Gastroesophageal sphincter (tissue), 4 donors: ENCODE data around the gene AFG1L. TPM values are rescaled to one million over a fixed set of nuclear protein-coding genes. Genes with fewer than 3 reads are reported as not detected.

Source experiments
- ATAC-seq: fragments of 150-250 bp; one replicate; pipeline ENCODE4 v1.9.1; 2016; ENCODE audit warnings: mild to moderate bottlenecking, moderate library complexity
- H3K27ac ChIP-seq, 4 donors: fragments of 200-600 bp; sonication (generic) in 3 of 4; 1 replicate in 3 of 4; 2 replicates in 1 of 4; pipeline ENCODE4 v1.5.1; 2016 to 2019
- H3K27me3 ChIP-seq: fragments of 200-600 bp; sonication (generic); one replicate; pipeline ENCODE4 v1.5.1; 2019
- H3K36me3 ChIP-seq, 2 donors: fragments of 200-600 bp; sonication (generic); one replicate each; pipeline ENCODE4 v1.5.1; 2019; ENCODE audit warnings: control low read depth in 1 of 2
- H3K4me1 ChIP-seq, 3 donors: fragments of 200-600 bp; sonication (generic); 1 replicate in 2 of 3; 2 replicates in 1 of 3; pipeline ENCODE4 v1.5.1; 2016 to 2019; ENCODE audit warnings: control low read depth in 2 of 3
- H3K4me3 ChIP-seq, 2 donors: fragments of 200-600 bp; sonication (generic); one replicate each; pipeline ENCODE4 v1.5.1; 2019; ENCODE audit warnings: mild to moderate bottlenecking in 1 of 2, moderate library complexity in 1 of 2
- H3K9me3 ChIP-seq, 3 donors: fragments of 200-600 bp; sonication (generic); one replicate each; pipeline ENCODE4 v1.5.1; 2017 to 2019; ENCODE audit warnings: control low read depth in 2 of 3
- EP300 ChIP-seq: sonication (generic); formaldehyde crosslinking; IDR thresholded peaks from one replicate; pipeline ENCODE4 v1.6.1; 2017; ENCODE audit warnings: antibody characterized with exemption, mild to moderate bottlenecking
- POLR2A ChIP-seq, 2 donors: fragments of 450-650 bp; IDR thresholded peaks; one replicate each; pipeline ENCODE4 v1.6.1; 2017; ENCODE audit warnings: antibody characterized with exemption in 2 of 2, mild to moderate bottlenecking in 2 of 2, moderate library complexity in 1 of 2
- POLR2AphosphoS5 ChIP-seq: sonication (generic); formaldehyde crosslinking; IDR thresholded peaks from one replicate; pipeline ENCODE4 v1.6.1; 2017; ENCODE audit warnings: antibody characterized with exemption
- WGBS, 2 donors: methylation state at CpG; one replicate each; pipeline ENCODE4 v1.1.5; 2018; ENCODE audit warnings: low coverage in 1 of 2; 5-methylcytosine and 5-hydroxymethylcytosine counted together
- total RNA-seq, 4 donors: library from RNA; depleted of rRNA; stranded (reverse); fragments of >200 nt; gene quantifications; one replicate each; pipeline ENCODE4 v1.1.0, GENCODE V29; 2016
- TF ChIP-seq, protein P1 (sequence below), 4 experiments: fragments of 200-600 bp in 2 of 4; fragments of 450-650 bp in 2 of 4; sonication (generic) in 1 of 4; IDR thresholded peaks; one replicate each; pipeline ENCODE4 v1.5.1; 2017 to 2019; ENCODE audit warnings: antibody characterized with exemption in 4 of 4, mild to moderate bottlenecking in 2 of 4, moderate library complexity in 2 of 4

Gene AFG1L
- total RNA-seq, 4 donors from 2014 or later = 1.6 to 7.6 (median 5.7) TPM

DNA sequence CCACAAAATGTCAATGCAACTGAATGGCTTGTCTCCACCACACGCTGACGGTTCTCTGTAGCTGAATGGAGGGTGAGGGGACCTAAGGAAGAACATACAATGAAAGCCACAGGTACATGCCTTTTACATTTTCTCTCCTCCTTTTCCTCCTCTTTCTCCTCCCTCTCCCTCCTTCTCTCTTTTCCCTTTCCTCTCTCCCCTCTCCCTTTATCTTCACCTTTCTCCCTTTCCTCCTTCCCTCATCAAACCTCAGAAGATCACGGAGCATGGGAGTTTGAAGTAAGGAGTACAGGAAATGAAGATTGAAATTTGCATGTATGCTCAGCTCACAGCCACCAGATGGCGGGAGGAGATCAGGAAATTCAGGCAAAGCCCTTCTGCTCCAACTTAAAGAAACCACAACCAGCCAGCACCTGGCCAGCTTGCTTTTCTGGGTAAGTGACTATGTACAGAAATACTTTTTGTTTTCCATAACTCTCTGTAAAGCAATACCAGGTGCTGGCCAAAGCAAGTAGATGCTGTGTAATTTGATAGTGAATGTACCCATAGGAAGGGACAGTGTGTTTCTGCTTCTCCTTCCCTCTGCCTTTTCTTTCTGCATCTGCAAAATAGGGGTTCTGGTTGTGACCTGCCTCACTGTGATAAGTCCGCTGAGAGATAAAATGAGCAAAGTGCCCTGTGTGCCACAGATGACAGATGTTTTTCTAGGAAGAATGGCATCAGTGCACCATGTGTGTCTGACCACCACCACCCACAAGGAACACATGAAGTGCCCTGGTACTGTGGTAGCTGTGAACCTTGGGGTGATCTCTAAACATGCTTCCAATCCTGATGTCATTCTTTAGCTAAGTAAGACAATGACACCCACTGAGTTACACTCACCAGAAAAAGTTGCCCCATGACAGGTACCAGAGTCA, 247.2 kb downstream of the AFG1L start:
- no peak for TF ChIP-seq POLR2AphosphoS5
- TF ChIP-seq, protein P1, sequence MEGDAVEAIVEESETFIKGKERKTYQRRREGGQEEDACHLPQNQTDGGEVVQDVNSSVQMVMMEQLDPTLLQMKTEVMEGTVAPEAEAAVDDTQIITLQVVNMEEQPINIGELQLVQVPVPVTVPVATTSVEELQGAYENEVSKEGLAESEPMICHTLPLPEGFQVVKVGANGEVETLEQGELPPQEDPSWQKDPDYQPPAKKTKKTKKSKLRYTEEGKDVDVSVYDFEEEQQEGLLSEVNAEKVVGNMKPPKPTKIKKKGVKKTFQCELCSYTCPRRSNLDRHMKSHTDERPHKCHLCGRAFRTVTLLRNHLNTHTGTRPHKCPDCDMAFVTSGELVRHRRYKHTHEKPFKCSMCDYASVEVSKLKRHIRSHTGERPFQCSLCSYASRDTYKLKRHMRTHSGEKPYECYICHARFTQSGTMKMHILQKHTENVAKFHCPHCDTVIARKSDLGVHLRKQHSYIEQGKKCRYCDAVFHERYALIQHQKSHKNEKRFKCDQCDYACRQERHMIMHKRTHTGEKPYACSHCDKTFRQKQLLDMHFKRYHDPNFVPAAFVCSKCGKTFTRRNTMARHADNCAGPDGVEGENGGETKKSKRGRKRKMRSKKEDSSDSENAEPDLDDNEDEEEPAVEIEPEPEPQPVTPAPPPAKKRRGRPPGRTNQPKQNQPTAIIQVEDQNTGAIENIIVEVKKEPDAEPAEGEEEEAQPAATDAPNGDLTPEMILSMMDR (IDR thresholded peaks at IDR 0.05) = peak; percentile 77 to 96 (median 87)
- no peak overlapping the region for H3K27ac ChIP-seq
- 11 to 20% methylated on average over 5 of the region's 5 CpGs for WGBS, 2 donors

DNA sequence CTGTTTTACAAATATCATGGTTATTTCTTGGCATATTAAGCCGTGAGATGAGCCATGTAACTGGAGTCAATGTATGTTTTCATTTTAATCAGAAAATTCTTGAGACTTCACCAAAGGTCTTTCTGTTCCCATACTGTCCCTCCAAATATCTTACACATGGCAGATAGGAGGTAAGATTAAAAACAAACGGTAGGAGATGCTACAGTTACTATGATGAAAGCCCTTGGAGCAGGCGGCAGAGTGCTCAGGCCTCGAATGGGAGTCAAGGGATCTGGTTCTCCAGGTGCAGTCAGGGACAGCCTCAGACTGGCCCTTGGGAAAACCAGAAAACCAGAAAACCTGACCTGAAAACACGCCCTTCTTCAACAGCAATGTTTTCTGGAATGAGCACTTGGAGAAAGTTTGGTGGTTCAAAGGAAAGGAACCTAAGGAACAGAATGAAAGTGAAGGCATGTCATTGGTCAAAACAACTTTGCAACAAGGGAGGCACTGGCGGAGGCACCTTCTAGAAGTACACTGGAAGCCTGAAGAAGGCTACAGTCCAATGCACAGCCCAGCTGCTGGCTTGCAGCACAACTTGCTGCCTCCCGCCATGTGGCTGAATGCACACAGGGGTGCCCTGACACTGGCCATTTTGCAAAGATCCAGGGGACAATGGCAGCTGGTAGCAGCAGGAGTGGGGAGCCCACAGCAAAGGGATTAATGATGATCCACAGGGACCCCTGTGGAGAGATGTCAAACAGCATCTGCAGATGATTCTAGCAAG, 248.5 kb downstream of the AFG1L start:
- 83 to 95% methylated on average over 3 to 4 of the region's 7 CpGs for WGBS, 2 donors
- Histone ChIP-seq H3K27ac (peak overlapping the region in 1 of 4 donors; percentile 65), H3K9me3 (peaks cover 0 to 3% (median 0%) of the 10 kb centered on the region in 3 donors), H3K36me3 (no peaks in the 10 kb centered on the region), H3K4me3 (no peak overlapping the region), H3K27me3 (no peaks in the 10 kb centered on the region), H3K4me1 (peaks cover 0 to 27% (median 0%) of the 10 kb centered on the region in 3 donors)
- ATAC-seq = no peak
- TF ChIP-seq POLR2AphosphoS5 (no peak), POLR2A (IDR thresholded peaks at IDR 0.05) (no peak), EP300 (no peak)
- TF ChIP-seq, protein P1 (IDR thresholded peaks at IDR 0.05) = no peak

More for the DNA sequence above, 247.2 kb downstream of the AFG1L start:
- no peak overlapping the region for H3K4me3 ChIP-seq
- H3K4me1 ChIP-seq = peaks cover 0 to 27% (median 0%) of the 10 kb centered on the region in 3 donors
- peak; percentile 64 for ATAC-seq
- no peaks in the 10 kb centered on the region for H3K27me3 ChIP-seq
- H3K9me3 ChIP-seq = peaks cover 0 to 3% (median 0%) of the 10 kb centered on the region in 3 donors
- no peaks in the 10 kb centered on the region for H3K36me3 ChIP-seq

DNA sequence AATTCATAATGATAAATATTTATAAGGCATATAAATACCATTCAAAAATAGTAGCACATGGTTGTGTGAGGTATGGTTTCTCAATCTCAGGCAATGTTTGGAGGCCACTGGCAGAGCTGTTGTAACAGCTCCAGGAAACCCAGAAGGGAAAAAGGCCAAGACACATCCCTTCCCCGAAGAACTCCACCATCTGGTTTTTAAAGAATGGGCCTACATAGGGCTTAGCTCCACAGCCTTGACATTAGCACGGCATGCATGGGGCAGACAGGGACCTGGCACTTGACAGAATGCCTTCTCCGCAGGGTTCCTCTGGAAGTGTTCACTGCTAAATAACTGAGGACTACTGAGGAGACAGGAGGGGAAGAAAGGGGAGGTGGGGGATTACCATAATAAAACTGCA, 249.8 kb downstream of the AFG1L start:
- ATAC-seq = peak; percentile 72
- Histone ChIP-seq H3K4me1 (peaks cover 0 to 29% (median 0%) of the 10 kb centered on the region in 3 donors), H3K27me3 (no peaks in the 10 kb centered on the region), H3K4me3 (no peak overlapping the region), H3K9me3 (peaks cover 0 to 3% (median 0%) of the 10 kb centered on the region in 3 donors), H3K36me3 (no peaks in the 10 kb centered on the region), H3K27ac (peak overlapping the region in 3 of 4 donors; percentile 54 to 67 (median 65))
- WGBS, 2 donors = 20 to 67% methylated on average over 1 to 3 of the region's 3 CpGs
- TF ChIP-seq POLR2AphosphoS5 = peak; percentile 79
- TF ChIP-seq, protein P1 (IDR thresholded peaks at IDR 0.05) = no peak

DNA sequence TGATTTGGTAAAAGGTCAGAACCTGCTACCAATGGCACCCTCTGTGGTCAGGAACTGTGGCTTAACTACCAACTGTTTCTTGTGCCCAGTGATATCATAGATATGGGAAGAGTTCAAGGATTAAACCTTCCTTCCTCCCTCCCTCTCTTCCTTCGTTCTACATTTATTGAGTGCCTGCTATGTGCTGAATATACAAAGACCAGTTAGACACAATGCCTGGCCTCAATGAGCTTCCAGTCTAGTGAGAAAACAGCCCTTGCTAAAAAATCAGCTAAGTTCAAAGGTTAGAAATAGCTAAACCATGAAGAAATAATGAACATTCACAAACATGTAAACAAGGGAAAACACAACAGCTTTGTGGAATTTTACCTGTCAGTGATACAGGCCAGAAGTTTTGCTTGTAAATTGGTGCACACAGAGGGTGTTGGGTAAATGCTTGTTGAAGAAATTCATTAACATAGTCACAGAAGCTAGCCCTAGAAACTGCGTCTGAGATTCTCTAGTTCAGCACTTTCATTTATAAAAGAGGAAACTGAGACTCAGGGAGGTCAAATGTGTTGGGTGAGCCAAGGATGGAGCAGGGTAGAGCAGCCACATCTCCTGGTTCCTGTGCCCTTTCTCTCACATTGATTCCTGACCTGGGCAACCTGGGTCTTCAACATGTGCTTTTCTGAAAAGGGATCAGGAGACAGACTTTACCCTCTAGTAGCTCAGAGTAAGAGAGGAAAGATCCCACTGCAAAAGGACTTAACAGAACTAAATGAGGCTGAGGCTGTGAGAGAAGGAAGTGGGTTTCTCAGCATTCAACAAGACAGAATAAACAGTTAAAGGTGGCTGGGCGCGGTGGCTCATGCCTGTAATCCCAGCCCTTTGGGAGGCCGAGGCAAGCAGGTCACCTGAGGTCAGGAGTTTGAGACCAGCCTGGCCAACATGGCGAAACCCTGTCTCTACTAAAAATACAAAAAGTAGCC, 251.5 kb downstream of the AFG1L start:
- no peak for ATAC-seq
- Histone ChIP-seq H3K27ac (peak overlapping the region in 1 of 4 donors; percentile 54), H3K36me3 (no peaks in the 10 kb centered on the region), H3K4me3 (no peak overlapping the region), H3K4me1 (peaks cover 0 to 37% (median 0%) of the 10 kb centered on the region in 3 donors), H3K27me3 (no peaks in the 10 kb centered on the region), H3K9me3 (no peaks in the 10 kb centered on the region)
- no peak for TF ChIP-seq POLR2A (IDR thresholded peaks at IDR 0.05)
- WGBS, 2 donors = 72 to 85% methylated on average over 2 to 6 of the region's 6 CpGs
